Activated T-cell treated with anti-CD3 and anti-CD28 coated beads, Interleukin-2, amount 50 U/mL, for 1 hour (primary cell): ENCODE measurements around the gene FAR2.

Experiments used
- DNase-seq: peaks from one replicate; pipeline ENCODE4 v3.0.0-alpha.2; 2020

Gene FAR2

DNA sequence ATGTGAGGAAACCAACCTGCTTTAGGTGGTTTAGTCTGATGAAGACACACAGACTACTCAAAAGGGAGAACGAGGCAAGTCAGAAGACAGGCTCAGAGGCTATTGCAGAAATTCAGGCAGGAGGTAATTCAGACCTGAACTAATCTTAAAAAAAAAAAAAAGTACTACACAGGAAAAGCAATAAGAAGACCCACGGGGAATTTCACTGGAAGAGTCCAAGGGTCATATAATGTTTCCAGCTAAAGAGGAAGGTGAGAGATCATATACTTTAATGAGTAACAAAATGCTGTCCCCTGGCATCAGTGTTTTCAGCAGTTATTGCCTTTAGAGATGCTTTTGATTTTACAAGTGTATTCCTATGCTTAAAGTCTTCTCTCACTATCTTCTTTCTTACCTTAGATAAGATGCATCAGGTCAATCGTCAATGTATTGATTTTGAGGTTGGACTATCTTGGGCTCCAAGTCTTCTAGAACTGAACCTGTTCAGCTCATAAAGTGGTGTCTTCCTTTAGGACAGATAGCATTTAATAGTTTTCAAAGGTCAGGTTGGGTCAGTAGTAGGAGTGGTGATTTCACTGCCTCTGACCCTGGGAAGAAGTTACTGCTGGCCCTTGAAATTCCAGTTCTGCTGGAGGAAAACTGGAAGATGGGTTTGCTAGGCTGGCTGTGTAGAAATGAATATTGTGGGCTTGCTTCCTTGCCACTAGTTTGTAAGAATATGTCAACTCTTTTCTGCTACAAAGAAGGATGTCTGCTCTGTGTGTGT, 60.0 kb downstream of the FAR2 start:
- no peak for DNase-seq

DNA sequence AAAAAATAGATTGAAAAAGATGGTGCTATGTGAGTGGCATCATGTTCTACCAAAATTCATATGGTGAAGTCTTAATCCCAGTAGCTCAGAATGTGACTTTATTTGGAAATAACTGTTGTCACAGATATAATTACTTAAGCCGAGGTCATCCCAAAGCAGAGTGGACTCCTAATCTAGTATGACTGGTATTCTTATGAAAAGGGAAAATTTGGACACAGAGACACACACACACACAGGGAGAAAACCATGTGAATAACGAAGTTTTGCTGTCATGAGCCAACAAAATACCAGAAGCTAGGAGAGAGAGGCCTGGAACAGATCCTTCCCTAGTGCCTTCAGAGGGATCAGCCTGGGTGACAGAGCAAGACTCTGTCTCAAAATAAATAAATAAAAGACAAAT, 62.6 kb downstream of the FAR2 start:
- no peak for DNase-seq

DNA sequence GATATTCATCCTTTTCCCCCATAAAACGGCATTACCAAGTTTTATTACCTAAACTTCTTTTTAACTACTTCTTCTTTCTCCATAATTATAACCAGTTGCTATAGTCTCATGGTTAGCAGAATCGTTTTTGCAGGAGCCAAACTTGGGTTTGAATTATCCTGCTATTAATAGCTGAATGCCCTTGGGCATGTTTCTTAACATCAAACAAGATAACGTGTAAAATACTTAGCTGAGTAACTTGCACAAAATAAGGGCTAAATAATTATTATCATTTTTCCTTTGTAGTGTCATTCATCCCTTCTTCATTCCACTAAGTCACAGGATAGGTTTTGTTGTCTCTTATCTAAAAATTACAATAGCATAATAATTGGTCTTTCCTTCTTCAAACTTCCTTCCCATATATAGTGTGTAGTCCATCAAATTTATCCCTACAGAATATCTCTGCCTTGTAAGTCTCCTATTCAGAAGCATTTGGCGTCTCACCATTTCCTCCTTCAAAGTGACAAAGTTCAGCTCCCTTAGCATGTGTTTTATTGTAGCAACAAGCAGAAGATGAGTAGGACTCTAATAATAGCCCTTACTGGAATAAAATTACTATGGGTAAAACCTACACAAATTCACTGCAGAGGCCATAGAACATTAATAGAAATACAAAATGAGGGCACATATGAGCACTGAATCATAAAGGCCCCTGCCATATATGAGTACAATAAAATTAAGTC, 63.8 kb downstream of the FAR2 start:
- no peak for DNase-seq

- no peak for DNase-seq
These were observed 67.2 kb downstream of the FAR2 start for GRCh38 chr12:29216266-29216665.

DNA sequence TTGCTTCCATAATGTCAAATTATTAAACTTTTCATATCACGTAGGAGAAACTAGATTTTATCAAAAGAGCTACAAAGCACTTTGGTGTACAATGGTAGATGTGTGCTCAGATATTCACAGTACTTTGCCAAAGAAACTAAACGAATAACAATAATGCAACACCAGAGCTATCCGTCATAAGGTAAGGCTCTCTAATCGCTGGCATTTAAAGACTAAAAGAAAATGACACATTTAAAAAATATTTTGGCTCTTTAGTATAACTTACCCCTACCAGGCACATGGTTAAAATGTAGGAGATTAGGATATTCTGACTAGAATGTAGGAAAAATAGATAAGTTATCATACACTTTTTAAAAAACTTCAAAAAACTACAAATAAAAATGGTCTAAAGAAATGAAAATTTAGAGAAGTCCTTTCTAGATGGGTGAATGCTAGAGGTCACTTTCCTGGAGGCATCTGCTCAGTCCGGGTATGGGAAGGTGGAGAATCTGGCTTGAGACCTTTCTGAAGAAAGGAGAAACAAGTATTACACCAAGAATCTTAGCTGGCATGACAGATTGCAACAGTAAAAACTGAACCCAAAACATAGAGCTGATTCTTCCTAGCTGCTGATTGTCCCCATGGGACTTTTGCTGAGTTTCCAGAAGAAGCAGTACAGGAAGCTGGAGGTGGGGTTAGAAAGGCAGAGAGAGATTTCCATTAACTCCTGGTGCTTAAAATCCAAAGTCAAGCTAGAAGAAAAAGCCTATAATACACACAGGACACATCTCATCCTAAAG, 67.9 kb downstream of the FAR2 start:
- no peak for DNase-seq

- no peak for DNase-seq
These were observed 71.7 kb downstream of the FAR2 start for GRCh38 chr12:29220632-29221336.

DNA sequence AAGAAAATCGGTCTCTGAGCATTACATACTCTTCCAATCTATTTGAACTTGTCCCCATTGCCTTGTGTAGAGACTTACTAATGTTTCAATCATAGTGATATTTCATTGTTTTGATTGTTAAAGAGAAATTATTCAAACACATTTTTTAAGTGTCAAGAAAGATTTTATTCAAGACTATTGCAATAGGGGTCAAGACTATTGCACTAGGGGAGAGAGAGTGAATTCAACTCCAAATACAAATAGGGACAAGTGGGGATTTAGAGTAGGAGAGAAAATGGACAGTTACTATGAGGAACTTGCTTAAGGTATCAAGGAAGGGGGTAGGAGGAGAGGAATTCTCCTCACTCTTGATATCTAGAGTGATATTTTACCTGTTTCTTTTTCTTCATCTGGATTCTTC, 73.1 kb downstream of the FAR2 start:
- DNase-seq, result no peak

- DNase-seq, result no peak
These were observed 74.3 kb downstream of the FAR2 start for GRCh38 chr12:29223426-29223825.

- no peak for DNase-seq
These were observed 75.0 kb downstream of the FAR2 start for GRCh38 chr12:29223956-29224543.

DNA sequence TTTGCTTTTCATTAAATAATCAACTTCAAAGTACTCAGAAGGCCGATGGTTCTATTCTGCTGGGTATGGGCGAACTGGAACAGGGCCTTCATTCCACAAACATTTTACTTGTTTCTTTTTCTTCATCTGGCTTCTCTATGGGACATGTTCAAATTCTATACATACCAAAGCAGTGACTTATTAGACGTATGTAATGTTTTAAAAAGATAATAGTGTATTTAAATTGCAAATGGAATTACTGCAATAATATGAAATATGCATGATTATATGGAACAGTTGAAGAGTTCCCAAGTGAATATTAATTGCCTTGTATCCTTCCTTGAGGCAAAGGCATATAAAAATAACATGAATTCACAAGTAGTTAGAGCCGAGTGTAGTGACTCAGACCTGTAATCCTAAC, 75.5 kb downstream of the FAR2 start:
- no peak for DNase-seq

GRCh38 chr12:29225834-29226233, 76.8 kb downstream of the FAR2 start:
- no peak for DNase-seq

DNA sequence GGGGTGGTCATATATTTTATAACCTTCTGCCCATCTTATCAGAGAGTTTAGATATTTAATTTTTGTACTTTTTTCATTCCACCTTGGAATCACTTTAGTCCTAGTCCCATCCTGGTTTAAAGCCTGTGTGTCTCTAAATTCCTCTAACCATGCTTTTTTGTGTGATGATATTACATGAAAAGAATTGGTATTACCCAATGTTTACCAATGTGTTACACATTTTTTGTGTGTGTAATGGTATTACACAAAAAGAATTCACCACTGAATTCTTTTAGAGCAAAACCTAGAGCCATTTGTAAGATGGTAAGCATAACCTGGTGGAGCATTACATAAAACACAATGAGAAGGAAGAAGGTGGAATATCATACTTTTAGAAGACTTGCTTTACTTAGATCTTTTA, 77.5 kb downstream of the FAR2 start:
- no peak for DNase-seq

DNA sequence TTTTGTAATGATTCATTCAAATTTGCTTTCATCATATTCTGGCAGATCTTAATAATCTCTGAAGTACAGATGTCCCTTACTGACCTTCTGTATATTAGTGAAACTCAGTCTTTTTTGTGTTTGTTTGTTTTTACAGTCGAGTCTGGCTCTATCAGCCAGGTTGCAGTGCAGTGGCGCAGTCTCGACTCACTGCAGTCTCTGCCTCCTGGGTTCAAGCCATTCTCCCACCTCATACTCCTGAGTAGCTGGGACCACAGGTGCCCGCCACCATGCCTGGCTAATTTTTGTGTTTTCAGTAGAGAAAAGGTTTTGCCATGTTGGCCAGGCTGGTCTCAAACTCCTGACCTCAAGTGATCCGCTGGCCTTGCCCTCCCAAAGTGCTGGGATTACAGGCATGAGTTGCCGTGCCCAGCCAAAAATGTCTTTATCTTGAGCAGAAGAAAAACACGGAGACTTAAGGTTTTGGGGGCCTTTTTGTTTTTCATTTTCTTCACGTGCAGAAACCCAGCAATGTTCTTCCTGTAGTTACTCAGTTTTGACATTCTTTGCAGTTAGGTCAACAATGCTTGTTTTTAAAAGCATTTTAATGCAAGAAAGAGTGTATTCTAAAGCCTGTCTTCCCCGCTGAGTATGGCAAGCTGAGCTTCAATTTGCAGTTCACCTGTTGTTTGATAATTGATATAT, 79.5 kb downstream of the FAR2 start:
- DNase-seq, result no peak

- DNase-seq, result no peak
These were observed 80.1 kb downstream of the FAR2 start for GRCh38 chr12:29229158-29229505.

- DNase-seq, result no peak
These were observed 80.9 kb downstream of the FAR2 start for GRCh38 chr12:29229937-29230336.

DNA sequence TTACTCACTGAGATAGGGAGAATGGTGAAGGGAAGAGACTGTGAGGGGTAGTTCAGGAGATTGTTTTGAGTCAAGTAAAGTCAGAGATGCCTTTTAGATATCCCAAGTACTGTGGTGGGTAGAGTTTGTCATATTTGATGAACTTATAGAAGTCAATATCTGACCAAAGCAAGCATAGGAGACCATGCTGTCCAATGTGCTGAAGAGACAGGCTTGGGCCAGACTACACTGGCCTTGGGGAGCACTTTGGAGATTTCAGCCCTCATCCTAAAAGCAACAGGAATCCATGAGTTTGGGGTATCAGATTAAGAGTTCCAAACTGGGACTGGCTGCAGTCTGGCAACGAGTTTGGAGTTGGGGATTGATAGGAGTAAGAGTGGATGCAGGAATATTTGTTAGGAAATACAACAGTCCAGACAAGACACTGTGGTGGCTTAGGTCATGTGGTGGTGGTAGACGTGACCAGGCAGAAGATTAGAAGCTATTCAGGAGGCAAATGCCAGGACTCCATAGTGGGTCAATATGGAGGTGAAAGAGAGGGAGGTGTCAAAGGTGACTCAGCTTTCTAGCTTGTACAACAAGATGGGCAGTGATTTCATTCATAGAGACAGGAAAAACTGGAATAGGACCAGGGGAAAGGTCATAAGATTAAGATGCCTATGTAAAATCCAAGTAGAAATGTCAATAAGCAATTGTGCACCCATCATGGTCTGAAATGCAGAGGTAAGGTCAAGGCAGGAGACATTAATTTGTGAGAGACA, 81.9 kb downstream of the FAR2 start:
- no peak for DNase-seq

- DNase-seq, result no peak
These were observed 83.0 kb downstream of the FAR2 start for GRCh38 chr12:29232086-29232485.

GRCh38 chr12:29234552-29234951, 85.5 kb downstream of the FAR2 start:
- DNase-seq, result no peak

- DNase-seq, result no peak
These were observed 86.0 kb downstream of the FAR2 start for GRCh38 chr12:29234965-29235626.

DNA sequence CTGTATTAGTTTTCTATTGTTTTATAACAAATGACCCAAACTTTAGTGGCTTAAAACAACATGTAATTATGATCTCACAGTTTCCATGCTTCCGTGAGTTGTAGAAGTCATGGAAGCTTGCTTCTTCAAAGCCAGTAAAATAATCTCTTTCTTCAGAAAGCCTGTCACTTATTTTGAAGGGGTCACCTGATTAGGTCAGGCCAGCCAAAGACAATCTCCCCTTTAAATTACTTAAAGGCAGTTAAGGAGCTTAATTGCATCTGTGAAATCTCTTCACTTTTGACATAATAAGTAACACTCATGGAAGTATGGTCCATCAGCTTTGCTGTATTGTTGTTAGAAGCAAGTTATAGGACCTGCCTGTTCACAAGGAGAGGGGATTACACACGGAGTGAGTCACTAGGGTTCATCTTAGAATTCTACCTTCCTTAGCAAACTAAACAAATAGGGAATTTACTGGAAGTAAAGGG, 89.8 kb downstream of the FAR2 start:
- no peak for DNase-seq

DNA sequence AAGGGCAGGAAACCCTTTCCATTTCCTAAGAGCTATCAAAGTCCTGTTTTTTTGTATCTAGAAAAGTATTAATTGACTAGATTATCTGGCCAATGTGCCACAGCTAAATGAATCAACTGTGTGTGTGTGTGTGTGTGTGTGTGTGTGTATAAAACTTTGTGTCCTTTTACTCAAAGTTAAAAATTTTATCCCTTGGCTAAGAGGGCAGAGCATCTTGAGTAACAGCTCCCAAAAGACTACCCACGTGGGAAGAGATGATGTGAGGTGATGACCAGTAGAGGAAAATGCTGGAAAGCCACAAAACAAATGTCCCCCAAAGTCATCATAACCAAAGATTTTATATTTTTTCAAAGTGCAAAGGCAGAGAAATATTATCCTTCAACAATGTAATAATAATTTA, 90.3 kb downstream of the FAR2 start:
- no peak for DNase-seq
